ENCODE measurements around the gene SZT2.

SZT2 gene

DNA sequence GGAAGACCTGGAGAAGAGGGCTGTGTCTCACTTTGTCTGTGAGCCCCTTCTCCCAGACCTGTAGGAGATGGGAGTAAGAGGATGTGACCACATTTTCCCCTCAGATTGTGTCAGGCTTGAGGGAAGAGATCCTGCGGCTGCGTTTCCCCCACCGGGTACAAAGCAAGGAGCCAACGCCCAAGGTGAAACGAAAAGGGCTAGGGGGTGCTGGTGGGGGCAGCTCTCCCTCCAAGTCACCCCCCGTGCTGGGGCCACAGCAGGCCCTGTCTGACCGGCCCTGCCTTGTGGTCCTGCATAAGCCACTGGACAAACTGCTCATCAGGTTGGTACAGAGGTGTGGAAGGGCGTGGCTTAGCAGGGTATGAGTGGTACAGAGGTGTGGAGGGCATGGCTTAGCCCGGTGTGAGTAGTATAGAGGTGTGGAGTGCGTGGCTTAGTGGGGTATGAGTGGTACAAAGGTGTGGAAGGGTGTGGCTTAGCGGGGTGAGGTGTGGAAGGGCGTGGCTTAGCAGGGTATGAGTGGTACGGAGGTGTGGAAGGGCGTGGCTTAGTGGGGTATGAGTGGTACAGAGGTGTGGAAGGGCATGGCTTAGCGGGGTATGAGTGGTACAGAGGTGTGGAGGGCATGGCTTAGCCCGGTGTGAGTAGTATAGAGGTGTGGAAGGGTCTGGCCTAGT lies 33.4 kb downstream of the SZT2 start:
- DNase-seq (ENCODE audit: low read depth in 2 of 3, low spot score in 2 of 3), result no peak

DNA sequence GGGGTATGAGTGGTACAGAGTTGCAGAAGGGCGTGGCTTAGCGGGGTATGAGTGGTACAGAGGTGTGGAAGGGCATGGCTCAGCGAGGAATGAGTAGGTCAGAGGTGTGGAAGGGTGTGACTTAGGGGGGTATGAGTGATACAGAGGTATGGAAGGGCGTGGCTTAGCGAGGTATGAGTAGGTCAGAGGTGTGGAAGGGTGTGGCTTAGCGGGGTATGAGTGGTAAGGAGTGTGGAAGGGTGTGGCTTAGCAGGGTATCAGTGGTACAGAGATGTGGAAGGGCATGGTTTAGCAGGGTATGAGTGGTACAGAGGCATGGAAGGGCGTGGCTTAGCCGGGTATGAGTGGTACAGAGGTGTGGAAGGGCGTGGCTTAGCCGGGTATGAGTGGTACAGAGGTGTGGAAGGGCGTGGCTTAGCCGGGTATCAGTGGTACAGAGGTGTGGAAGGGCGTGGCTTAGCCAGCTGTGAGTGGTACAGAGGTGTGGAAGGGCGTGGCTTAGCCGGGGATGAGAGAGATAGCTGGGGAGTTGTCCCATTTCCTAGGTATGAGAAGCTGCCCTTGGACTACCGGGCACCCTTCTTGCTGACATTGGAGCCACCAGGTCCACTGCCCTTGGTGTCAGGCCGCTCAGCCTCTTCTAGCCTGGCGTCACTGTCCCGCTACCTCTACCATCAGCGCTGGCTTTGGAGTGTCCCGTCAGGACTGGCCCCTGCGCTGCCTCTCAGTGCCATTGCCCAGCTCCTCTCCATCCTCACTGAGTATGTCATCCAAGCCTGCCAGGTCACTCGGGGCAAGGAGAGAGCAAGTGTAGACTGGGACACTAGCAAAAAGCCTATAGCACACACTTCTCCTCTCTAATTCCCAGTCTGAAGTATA lies 34.2 kb downstream of the SZT2 start:
- DNase-seq (ENCODE audit: low read depth in 2 of 3, low spot score in 2 of 3), result no peak

DNA sequence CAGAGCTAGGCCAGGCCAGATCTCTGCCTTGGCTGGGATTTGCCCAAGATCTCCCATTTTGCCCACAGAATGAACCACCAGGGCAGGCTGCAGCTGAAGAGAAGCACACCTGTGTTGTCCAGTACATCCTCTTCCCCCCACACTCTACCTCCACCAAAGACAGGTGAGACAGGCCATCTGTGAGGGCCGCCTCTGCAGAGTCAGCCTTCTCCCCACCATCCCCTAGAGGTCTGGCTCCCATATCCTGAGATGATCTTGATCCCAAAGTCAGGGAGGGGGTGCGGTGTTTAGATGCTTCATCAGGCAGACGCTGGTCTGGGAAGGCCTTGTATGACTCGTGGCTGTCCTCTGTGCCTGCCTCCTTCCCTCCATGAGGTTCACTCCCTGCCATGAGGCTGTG lies 35.3 kb downstream of the SZT2 start:
- DNase-seq (ENCODE audit: low read depth in 2 of 3, low spot score in 2 of 3), result no peak

DNA sequence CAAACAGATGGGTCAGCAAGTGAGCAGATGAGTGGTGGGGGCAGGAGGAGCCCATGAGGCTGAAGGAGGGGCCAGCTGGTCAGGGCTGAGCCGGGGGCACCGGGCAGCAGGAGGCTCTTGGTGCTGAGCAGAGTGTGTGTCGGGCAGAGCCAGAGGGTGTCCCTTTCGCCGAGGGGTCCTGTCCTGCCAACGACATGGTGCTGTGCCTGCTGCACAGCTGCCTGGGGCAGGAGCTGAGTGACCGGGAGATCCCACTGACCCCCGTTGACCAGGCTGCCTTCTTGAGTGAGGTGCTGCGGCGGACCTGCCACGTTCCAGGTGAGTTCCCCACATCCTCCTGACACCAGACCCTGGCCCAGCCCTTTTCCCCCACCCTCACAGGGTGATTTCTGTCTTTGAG lies 36.5 kb downstream of the SZT2 start:
- no peak for DNase-seq (ENCODE audit: low read depth in 2 of 3, low spot score in 2 of 3)

DNA sequence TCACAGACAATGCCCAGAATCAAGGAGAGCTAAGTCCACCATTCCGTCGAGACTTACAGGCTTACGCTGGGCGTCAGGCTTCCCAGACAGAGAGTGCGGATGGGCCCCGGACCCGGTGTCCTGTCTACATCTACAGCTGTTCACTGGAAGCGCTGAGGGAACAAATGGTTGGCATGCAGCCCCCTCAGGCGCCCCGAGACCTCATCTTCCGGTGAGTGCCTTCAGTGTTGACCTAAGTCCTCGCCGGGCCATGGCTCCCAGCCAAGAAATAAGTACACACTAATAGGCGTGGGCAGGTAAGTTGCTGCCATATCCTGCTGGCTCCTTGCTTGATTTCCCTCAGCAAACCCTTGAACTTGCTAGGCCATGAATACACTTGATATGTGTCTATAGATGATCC lies 37.8 kb downstream of the SZT2 start:
- no peak for DNase-seq (ENCODE audit: low read depth in 2 of 3, low spot score in 2 of 3)

DNA sequence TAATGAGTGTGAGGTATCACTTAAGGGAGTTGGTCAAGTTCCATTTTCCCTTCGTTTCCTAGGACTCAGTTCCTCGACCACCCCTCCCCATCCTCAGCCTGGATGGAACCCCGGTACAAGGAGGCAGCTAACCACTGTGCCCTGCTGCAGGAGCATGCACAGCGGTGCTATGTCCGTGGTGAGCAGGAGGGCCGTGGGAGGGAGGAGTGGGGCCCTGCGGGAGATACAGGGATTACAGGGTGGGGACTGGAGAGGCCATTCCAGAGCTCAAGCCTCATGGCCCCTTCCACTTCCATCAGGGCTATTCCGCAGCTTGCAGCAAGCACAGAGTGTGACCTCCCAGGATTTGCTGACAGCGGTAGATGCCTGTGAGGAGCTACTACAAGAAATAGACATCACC lies 38.2 kb downstream of the SZT2 start:
- DNase-seq (ENCODE audit: low read depth in 2 of 3, low spot score in 2 of 3), result no peak

DNA sequence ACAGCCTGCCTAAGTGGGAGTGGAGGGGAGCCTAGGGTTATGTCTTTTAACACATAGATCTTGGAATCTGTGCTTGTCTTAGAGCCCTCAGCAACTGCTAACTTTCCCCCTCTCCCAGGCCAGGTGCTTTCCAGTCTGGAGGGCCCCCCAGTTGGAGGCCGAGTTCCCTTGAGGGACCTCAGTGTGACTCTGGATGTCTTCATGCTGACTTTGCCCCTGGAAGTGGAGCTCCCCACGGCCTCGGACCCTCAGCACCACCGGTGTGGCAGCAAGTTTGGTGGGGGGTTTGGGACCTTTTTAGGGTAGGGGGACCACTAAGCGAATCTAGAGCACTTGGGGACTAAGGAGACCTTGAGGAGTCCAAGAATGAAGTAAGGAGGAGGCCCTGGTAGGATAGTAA lies 41.1 kb downstream of the SZT2 start:
- DNase-seq (ENCODE audit: low read depth in 2 of 3, low spot score in 2 of 3), result no peak

DNA sequence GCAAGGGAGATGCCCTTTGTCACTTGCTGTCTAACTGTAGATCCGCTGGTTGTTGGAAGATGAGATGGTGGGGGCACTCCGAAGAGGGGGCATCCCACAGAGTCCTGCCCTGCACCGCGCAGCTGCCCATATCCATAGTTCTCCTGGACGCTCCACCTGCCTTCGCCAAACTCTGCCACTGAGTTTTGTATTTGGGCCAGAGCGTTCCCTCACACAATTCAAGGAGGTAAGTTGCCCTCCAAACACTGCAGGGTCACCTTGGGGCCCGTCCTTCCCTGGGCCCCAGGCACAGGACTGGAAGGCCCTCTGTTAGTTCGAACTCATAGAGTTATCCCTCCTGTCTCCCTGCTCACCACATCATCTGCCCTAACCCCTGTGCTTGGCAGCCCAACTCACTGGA lies 42.0 kb downstream of the SZT2 start:
- no peak for DNase-seq (ENCODE audit: low read depth in 2 of 3, low spot score in 2 of 3)

DNA sequence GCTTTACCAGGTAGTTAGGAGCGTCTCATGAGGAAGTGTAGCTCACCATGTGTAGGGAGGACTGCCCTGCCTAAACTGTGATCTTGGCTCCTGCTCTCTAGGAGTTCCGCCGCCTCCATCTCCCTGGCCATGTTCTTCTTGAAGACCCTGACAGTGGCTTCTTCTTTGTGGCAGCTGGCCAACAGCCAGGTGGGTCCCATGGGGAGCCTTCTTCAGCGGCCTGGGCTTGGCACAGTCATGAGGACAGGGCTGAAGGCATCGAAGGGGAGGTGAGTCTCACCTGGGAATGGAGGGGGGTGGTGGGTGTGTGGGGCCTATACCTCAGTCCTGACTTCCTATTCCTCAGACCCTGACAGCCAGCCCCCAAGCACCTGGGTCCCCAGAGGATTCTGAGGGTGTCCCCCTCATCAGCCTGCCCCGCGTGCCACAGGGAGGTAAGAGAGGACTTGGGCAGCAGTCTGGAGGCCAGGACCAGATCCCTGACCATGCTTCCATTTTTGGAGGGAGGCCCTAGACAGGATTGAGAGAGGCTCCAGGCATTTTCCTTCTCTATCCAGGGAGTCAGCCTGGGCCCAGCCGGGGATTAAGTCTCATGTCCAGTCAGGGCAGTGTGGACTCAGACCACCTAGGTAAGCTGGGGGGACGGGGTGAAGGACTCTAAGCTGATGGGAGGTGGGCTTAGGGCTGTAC lies 42.6 kb downstream of the SZT2 start:
- no peak for DNase-seq (ENCODE audit: low read depth in 2 of 3, low spot score in 2 of 3)

DNA sequence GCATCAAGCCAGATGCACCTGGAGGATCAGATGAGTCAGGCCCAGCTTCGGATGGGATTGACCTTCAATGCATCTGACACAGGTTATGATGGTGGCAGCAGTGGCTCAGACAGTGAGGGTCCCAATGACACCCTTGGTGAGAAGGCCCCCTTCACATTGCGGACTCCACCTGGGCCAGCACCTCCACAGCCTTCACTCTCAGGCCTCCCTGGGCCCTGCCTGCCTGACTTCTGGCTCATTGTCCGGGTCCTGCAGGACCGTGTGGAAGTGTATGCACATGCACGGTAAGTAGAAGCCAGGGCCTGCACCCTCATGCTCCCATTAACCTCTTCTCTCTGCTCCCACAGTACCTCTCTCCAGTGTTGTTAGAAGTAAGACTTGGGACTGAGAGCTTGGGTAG lies 43.2 kb downstream of the SZT2 start:
- DNase-seq (ENCODE audit: low read depth in 2 of 3, low spot score in 2 of 3), result no peak

DNA sequence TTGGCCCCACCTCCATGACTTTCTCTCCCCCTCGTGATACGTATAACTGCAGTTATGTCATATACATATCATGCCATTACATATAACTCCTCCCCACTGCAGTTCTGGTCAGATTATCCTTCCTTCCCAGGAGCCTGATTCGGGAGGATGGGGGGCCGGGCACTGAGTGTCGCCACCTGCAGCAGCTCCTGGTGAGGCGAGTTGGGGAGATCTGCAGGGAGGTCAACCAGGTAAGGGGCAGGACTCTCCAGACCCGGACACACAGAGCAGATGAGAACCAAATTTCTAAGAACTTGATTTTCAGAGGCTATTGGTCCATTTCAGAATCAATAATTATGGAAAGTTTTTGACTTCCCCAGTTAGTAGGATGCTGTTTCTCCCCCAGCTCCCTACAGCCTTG lies 44.6 kb downstream of the SZT2 start:
- DNase-seq (ENCODE audit: low read depth in 2 of 3, low spot score in 2 of 3), result no peak

DNA sequence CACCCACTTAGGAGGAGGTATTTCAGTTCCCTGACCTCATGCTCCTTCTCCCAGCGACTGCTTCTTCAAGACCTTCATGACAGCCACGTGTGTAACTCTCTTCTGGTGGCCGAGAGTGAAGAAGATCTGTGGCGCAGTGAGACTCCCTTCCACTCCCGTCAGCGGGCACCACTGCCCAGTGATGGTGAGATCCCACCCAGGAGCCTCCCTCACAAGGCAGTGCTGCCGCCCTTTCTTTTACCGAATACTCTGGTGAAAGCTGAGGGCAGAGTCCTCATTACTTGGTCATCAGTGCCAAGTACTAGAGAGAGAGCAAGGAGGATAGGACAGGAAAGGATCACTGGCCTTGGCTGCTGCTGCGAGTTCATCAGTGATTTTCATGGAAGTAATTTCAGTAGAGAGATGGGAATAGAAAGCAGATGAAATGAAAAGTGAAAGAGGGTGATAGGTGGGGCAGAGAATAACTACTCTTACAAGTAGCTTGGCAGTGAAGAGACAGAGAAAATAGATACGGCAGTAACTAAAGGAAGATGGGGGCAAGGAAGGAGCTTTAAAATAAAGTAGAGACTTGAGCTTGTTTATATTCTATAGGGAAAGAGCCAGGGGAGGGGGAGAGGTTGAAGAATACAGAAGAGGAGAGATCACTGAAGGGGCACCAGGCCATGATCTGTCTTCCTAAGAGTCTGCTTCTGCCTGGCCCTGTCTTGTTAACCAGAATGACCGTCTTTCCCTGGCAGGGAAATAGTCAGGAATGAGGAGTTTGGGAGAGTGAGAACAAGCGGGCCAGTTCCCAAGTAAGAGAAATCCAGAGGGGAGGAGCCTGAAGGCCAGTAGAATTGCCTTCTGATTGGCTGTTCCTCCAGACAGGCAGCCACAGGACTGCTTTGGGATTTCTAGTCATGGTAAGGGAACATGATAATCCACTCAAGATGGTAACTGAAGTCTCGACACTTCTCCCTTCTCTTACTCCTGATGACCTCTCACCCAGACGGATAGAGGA lies 45.7 kb downstream of the SZT2 start:
- no peak for DNase-seq (ENCODE audit: low read depth in 2 of 3, low spot score in 2 of 3)

DNA sequence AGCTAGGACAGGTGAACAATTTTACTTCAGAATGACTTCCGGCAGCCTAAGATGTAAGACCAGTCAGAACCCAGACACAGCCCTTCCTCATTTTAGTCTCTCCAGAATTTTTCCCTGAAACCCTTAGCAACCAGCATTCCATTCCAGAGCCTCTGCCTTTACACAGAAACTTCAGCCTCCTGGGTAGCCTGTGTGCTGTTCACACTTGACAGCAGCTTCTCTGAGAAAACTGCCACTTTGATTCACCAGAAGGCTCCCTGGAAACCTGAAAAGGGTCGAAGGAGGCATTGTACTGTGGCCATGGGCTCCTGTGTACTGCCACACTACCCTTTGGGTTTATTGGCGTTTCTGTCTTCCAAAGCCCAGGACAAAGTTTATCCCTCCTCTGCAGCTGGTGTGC lies 46.7 kb downstream of the SZT2 start:
- DNase-seq (ENCODE audit: low read depth in 2 of 3, low spot score in 2 of 3), result no peak

DNA sequence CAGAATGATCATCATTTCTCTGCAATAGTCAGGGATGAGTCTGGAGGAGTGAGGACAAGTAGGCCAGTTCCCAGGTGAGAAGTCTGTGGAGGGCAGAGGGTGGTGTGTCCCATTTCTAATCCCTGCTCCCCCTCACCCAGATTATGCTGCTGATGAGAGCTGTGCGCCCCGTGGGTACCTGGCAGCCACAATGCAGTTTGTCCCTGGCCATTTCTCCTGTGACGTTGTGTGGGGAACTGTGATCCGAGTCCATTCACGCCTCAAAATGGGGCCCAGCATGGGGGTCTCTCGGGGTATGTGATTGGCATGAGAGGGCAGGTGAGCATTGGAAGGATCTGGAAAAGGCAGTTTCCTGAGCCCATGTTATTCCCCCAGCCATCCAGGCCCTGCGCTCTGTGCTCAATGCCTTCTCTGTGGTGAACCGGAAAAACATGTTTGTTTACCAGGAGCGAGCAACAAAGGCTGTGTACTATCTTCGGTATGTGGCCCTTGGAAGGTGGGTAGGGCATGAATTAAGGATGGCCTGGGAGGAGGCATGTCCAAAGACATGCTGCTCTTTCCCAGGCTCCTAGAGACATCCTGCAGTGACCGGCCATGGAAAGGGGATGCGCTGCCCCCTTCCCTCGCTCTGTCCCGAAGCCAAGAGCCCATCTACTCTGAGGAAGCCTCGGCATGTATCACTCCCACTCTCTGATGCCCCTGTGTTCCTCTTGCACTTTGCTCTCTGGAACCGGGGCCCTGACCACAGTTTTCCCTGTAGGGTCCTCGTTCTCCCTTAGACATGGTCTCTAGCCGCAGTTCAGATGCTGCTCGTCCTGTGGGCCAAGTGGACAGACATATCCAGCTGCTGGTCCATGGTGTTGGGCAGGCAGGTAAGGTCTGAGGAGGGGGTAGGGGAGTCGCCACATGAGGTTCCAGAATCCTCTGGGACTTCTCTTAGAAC lies 47.6 kb downstream of the SZT2 start:
- DNase-seq (ENCODE audit: low read depth in 2 of 3, low spot score in 2 of 3), result no peak

DNA sequence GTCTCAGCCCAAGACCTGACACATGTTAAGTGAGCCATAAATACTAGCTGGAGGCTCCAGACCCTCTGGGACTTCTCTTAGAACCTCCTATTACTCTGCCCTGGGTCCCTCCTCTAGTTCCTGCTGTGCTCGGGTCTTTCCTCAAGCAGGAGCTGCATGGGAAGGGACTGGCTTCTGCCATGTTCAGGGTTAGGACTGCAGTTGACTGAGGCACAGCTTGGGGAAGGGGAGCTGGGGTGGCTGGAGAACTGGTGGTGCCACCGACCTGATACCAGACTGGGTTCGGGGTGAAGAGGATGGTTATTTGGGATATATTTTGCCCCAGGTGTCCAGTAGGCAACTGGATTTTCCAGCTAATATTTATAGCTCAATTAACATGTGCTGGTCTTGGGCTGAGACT lies 48.3 kb downstream of the SZT2 start:
- no peak for DNase-seq (ENCODE audit: low read depth in 2 of 3, low spot score in 2 of 3)

DNA sequence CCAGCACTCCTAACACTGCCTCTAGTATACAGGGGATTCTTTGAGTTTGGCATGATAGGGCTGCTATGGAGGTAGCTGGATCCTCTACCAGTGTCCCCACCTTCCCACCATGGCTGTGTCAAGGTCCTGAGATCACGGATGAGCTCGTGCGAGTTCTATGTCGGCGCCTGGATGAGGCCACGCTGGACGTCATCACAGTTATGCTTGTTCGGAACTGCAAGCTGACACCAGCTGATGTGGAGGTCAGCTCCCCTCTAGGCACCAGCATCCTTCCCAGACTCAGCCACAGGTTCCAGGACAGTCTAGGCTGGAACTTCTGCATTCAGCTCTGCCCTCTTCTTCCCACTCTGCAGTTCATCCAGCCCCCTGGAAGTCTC lies 48.9 kb downstream of the SZT2 start:
- no peak for DNase-seq (ENCODE audit: low read depth in 2 of 3, low spot score in 2 of 3)

DNA sequence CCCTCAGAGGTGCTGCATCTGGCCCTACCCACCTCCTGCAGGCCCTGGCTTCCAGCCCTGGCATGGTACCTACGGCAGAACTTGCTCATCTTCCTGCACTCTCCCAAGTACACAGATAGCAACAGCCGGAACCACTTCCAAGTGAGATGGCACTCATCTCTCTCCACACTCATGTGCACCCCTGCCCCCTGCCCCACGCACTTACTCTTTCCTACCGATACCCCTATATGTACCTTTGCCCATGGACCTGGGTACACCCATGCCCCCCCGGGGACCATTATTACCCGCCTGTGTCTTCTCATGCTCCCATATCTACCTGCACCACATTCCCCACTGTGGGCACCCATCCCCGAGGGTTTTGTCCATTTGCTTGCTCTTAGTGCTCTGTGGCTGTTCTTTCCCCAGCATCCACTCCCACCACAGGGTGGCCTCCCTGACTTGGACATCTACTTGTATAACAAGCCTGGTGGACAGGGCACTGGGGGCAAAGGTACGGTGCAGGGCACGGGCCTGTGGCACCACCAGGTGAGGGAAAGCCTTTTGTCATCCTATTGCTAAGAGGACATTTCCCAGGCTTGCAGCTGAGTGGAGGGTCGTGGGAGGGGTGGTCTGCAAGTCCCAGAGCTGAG lies 49.4 kb downstream of the SZT2 start:
- no peak for DNase-seq (ENCODE audit: low read depth in 2 of 3, low spot score in 2 of 3)

DNA sequence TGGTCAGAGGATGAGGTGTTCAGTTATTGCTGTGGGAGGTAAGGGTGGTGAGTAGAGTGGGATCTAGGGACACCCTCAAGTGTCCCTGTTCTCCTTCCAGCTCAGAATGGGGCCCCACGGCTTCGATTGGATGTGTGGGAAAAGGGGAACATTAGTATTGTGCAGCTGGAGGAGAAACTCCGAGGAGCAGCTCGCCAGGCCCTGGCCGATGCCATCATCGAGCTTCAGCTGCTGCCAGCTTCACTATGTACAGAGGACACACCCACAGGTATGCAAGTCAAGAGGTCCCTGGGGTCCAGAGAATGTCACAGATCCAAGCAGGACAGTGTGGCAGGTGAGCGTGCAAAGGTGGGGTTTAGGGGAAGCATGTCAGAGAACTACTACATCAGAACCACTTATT lies 50.1 kb downstream of the SZT2 start:
- DNase-seq (ENCODE audit: low read depth in 2 of 3, low spot score in 2 of 3), result no peak

DNA sequence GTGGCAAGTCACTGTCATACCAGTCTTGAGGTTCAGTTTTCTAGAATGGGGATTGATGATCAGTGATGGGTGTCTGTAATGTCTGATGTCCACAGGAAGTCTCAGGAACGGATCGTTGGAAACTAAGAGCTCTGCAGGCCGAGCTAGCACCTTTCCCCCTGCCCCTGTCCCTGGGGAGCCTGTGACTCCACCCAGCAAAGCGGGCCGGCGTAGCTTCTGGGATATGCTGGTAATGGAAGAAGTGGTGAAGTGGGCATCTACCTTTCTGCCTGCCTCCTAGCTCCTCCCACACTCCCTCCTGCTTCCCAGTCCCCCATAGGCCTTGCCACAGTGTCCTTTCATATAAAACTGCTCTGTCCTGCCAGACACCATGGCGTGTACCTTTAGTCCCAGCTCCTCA lies 50.7 kb downstream of the SZT2 start:
- no peak for DNase-seq (ENCODE audit: low read depth in 2 of 3, low spot score in 2 of 3)
